DOHH2 (cell line): ENCODE data around the gene DMBT1.

Experiments
- H3F3A ChIP-seq: fragments of 200-600 bp; sonication (generic), shearing (Covaris generic); 2 replicates; pipeline ENCODE4 v1.6.0; 2016; ENCODE audit warnings: antibody characterized with exemption, mild to moderate bottlenecking; ENCODE audit not compliant: control insufficient read depth, insufficient read depth
- H3K27ac ChIP-seq: fragments of 200-600 bp; sonication (generic); 2 replicates; pipeline ENCODE4 v1.5.1; 2014; ENCODE audit warnings: low read depth, mild to moderate bottlenecking, low read length, moderate library complexity
- H3K27me3 ChIP-seq: fragments of 200-600 bp; sonication (generic); 2 replicates; pipeline ENCODE4 v1.6.1; 2014; ENCODE audit warnings: mild to moderate bottlenecking, low read length, mixed read lengths; ENCODE audit not compliant: control insufficient read depth
- H3K36me3 ChIP-seq: fragments of 200-600 bp; sonication (generic); 2 replicates; pipeline ENCODE4 v1.6.1; 2014; ENCODE audit warnings: mild to moderate bottlenecking, low read length, moderate library complexity, mixed read lengths; ENCODE audit not compliant: control insufficient read depth
- H3K4me1 ChIP-seq: fragments of 200-600 bp; sonication (generic); 2 replicates; pipeline ENCODE4 v1.6.1; 2014; ENCODE audit warnings: mild to moderate bottlenecking, low read length, mixed read lengths; ENCODE audit not compliant: control insufficient read depth
- H3K4me2 ChIP-seq: fragments of 200-600 bp; sonication (generic); 2 replicates; pipeline ENCODE4 v1.6.0; 2014; ENCODE audit warnings: mild to moderate bottlenecking, low read length, moderate library complexity
- H3K4me3 ChIP-seq: fragments of 200-600 bp; sonication (generic); 2 replicates; pipeline ENCODE4 v1.5.1; 2014; ENCODE audit warnings: mild to moderate bottlenecking, low read length, mixed read lengths
- H3K79me2 ChIP-seq: fragments of 200-600 bp; sonication (generic); 2 replicates; pipeline ENCODE4 v1.6.1; 2014; ENCODE audit warnings: mild to moderate bottlenecking, low read length, mixed read lengths; ENCODE audit not compliant: control insufficient read depth
- H3K9me2 ChIP-seq: fragments of 200-600 bp; sonication (generic); replicated peaks from 2 replicates; pipeline ENCODE4 v1.6.1; 2014; ENCODE audit warnings: mild to moderate bottlenecking, low read length, mixed read lengths; ENCODE audit not compliant: control insufficient read depth
- H3K9me3 ChIP-seq: fragments of 200-600 bp; sonication (generic); 2 replicates; pipeline ENCODE4 v1.6.1; 2014; ENCODE audit warnings: antibody characterized with exemption, low read length, mixed read lengths; ENCODE audit not compliant: control insufficient read depth, insufficient read depth
- H4K20me1 ChIP-seq: fragments of 200-600 bp; sonication (generic); 2 replicates; pipeline ENCODE4 v1.6.0; 2014; ENCODE audit warnings: low read depth, mild to moderate bottlenecking, antibody characterized with exemption, low read length, moderate library complexity; ENCODE audit not compliant: control insufficient read depth, insufficient read depth
- EZH2phosphoT487 ChIP-seq: fragments of 200-600 bp; sonication (generic); IDR thresholded peaks from 2 replicates; pipeline ENCODE4 v1.6.1; 2017; ENCODE audit warnings: borderline replicate concordance, mild to moderate bottlenecking, antibody characterized with exemption, low read length, moderate library complexity, mixed read lengths
- TF ChIP-seq, protein P1 (sequence below): fragments of 200-600 bp; sonication (generic); IDR thresholded peaks from one replicate; pipeline ENCODE4 v1.5.1; 2014; ENCODE audit warnings: antibody characterized with exemption, mild to moderate bottlenecking, low read depth, low read length; ENCODE audit not compliant: poor library complexity, severe bottlenecking

The DMBT1 gene

DNA sequence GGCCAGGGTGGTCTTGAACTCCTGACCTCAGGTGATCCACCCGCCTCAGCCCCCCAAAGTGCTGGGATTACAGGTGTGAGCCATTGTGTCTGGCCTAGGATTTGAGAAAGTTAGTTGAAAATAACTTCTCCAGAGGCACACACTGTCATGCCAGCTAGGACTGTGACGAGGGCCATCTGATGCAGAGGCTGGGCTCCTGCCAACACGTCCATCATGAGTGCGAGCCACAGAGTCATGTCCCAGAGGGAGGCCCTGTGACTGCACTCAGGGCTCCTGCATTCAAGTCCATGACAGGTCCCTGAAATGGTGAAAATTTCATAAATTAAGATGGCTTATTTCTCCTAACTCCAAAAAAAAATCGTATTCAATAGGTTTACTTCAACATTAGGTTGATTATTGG, 122.0 kb downstream of the DMBT1 start:
- Histone ChIP-seq H4K20me1 (no peaks in the 10 kb centered on the region), H3K79me2 (no peaks in the 10 kb centered on the region), H3K36me3 (no peaks in the 10 kb centered on the region), H3K4me3 (no peak overlapping the region), H3K4me1 (no peaks in the 10 kb centered on the region), H3K9me2 (no peaks in the 10 kb centered on the region), H3K4me2 (no peak overlapping the region), H3K27me3 (peaks cover 5% of the 10 kb centered on the region), H3K27ac (no peak overlapping the region), H3K9me3 (no peaks in the 10 kb centered on the region), H3F3A (no peaks in the 10 kb centered on the region)
- no peak for TF ChIP-seq EZH2phosphoT487
- TF ChIP-seq, protein P1, sequence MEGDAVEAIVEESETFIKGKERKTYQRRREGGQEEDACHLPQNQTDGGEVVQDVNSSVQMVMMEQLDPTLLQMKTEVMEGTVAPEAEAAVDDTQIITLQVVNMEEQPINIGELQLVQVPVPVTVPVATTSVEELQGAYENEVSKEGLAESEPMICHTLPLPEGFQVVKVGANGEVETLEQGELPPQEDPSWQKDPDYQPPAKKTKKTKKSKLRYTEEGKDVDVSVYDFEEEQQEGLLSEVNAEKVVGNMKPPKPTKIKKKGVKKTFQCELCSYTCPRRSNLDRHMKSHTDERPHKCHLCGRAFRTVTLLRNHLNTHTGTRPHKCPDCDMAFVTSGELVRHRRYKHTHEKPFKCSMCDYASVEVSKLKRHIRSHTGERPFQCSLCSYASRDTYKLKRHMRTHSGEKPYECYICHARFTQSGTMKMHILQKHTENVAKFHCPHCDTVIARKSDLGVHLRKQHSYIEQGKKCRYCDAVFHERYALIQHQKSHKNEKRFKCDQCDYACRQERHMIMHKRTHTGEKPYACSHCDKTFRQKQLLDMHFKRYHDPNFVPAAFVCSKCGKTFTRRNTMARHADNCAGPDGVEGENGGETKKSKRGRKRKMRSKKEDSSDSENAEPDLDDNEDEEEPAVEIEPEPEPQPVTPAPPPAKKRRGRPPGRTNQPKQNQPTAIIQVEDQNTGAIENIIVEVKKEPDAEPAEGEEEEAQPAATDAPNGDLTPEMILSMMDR = no peak

GRCh38 chr10:122688293-122688989, 127.9 kb downstream of the DMBT1 start:
- Histone ChIP-seq H3K27me3 (peaks cover 5% of the 10 kb centered on the region), H3K27ac (no peak overlapping the region), H3K9me2 (no peaks in the 10 kb centered on the region), H3K4me3 (no peak overlapping the region), H3K9me3 (no peaks in the 10 kb centered on the region), H4K20me1 (no peaks in the 10 kb centered on the region), H3F3A (no peaks in the 10 kb centered on the region), H3K36me3 (no peaks in the 10 kb centered on the region), H3K79me2 (no peaks in the 10 kb centered on the region), H3K4me1 (no peaks in the 10 kb centered on the region), H3K4me2 (no peak overlapping the region)
- TF ChIP-seq EZH2phosphoT487 = no peak
- TF ChIP-seq, protein P1 = no peak

DNA sequence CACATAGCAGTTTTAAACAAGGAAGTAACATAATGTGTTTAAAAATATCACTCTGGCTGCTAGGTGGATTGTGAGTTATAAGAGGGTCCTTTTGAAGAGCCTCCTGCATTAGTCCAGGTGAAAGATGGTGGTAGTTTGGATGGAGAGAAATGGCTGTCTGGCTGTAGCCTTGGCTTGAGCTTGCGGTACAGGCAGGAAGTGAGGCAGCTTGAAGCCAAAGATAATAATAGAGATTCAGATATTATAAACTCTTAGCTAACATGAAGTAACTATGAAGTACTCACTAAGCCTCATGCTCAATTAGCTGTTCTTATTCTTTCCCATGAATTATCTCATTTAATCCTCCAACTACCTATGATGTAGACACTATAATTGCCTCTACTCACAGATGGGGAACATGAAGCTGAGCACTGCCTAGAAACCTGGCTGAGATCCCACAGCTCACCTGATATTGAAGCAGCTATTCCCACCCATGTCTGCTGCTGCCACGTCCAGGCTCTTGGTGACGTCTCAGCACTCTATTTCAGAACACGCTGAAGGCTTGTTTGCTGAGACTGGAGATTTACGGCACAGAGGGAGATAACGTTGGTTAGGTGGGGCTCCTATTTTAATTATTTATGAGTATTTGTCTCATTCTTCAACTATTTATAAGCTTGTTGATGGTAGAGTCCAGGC, 128.7 kb downstream of the DMBT1 start:
- H3K9me3 ChIP-seq = no peaks in the 10 kb centered on the region

More for the DNA sequence above, 128.7 kb downstream of the DMBT1 start:
- Histone ChIP-seq H3K4me1 (no peaks in the 10 kb centered on the region), H3K4me2 (no peak overlapping the region), H3F3A (no peaks in the 10 kb centered on the region), H3K79me2 (no peaks in the 10 kb centered on the region), H4K20me1 (no peaks in the 10 kb centered on the region), H3K4me3 (no peak overlapping the region), H3K27ac (no peak overlapping the region), H3K9me2 (no peaks in the 10 kb centered on the region), H3K36me3 (no peaks in the 10 kb centered on the region), H3K27me3 (peaks cover 2% of the 10 kb centered on the region)
- no peak for TF ChIP-seq EZH2phosphoT487
- TF ChIP-seq, protein P1 = no peak
